GM19455 (cell line): ENCODE measurements around the gene SH3GL3.

Experiments
- ATAC-seq: cut with Tn5 transposase; IDR thresholded peaks from one replicate; pipeline ENCODE4 v1.9.1; 2021; ENCODE audit not compliant: unreplicated experiment

The SH3GL3 gene

GRCh38 chr15:83458381-83458780, 11.2 kb downstream of the SH3GL3 start:
- no peak for ATAC-seq

GRCh38 chr15:83462026-83462425, 14.9 kb downstream of the SH3GL3 start:
- no peak for ATAC-seq

- no peak for ATAC-seq
Measured at GRCh38 chr15:83462953-83463433, 15.9 kb downstream of the SH3GL3 start.

- no peak for ATAC-seq
Measured at GRCh38 chr15:83470887-83471286, 23.7 kb downstream of the SH3GL3 start.

GRCh38 chr15:83471307-83471866, 24.2 kb downstream of the SH3GL3 start:
- ATAC-seq, result no peak

- no peak for ATAC-seq
Measured at GRCh38 chr15:83472151-83472550, 25.0 kb downstream of the SH3GL3 start.

GRCh38 chr15:83472797-83473196, 25.7 kb downstream of the SH3GL3 start:
- ATAC-seq, result no peak

GRCh38 chr15:83474578-83474977, 27.4 kb downstream of the SH3GL3 start:
- ATAC-seq, result no peak

GRCh38 chr15:83475551-83475950, 28.4 kb downstream of the SH3GL3 start:
- no peak for ATAC-seq

GRCh38 chr15:83476066-83476465, 28.9 kb downstream of the SH3GL3 start:
- ATAC-seq, result no peak

GRCh38 chr15:83476708-83477107, 29.6 kb downstream of the SH3GL3 start:
- ATAC-seq, result no peak

- ATAC-seq, result no peak
Measured at GRCh38 chr15:83477172-83477807, 30.1 kb downstream of the SH3GL3 start.

- no peak for ATAC-seq
Measured at GRCh38 chr15:83477808-83478537, 30.8 kb downstream of the SH3GL3 start.

GRCh38 chr15:83483612-83484011, 36.5 kb downstream of the SH3GL3 start:
- no peak for ATAC-seq

GRCh38 chr15:83484636-83485035, 37.5 kb downstream of the SH3GL3 start:
- ATAC-seq, result no peak

- no peak for ATAC-seq
Measured at GRCh38 chr15:83486363-83486762, 39.2 kb downstream of the SH3GL3 start.

GRCh38 chr15:83487519-83487918, 40.4 kb downstream of the SH3GL3 start:
- no peak for ATAC-seq

GRCh38 chr15:83489690-83490089, 42.5 kb downstream of the SH3GL3 start:
- no peak for ATAC-seq

GRCh38 chr15:83491486-83491885, 44.3 kb downstream of the SH3GL3 start:
- no peak for ATAC-seq

GRCh38 chr15:83496766-83497165, 49.6 kb downstream of the SH3GL3 start:
- no peak for ATAC-seq

- ATAC-seq, result no peak
Measured at GRCh38 chr15:83498374-83498773, 51.2 kb downstream of the SH3GL3 start.

GRCh38 chr15:83498801-83499200, 51.7 kb downstream of the SH3GL3 start:
- ATAC-seq, result no peak
